K562 (cell line): Measurements from ENCODE around the gene RAD21L1. TPM values are rescaled to one million over a fixed set of nuclear protein-coding genes. Genes with fewer than 3 reads are reported as not detected.
A peak's percentile ranks its signal among the peaks of the same experiment; 100 is the strongest.

Experiments
- ATAC-seq: fragments of 200-7000 bp; cut with Tn5 transposase; 3 replicates; pipeline ENCODE4 v1.9.1; 2020; ENCODE audit warnings: moderate library complexity
- Bru-seq: library from RNA; stranded (reverse); fragments of 400-500 nt; gene quantifications from one replicate; lab custom pipeline; 2021; lab: Mats Ljungman, UMichigan
- BruChase-seq, 2 experiments: library from RNA; stranded (reverse); fragments of 400-500 nt; gene quantifications; one replicate each; lab custom pipeline; 2021; lab: Mats Ljungman, UMichigan
- BruUV-seq: library from RNA; stranded (reverse); fragments of 400-500 nt; replicated peaks from 2 replicates; lab custom pipeline; 2021; lab: Mats Ljungman, UMichigan
- CTCF ChIA-PET: fragments of 300-600 bp; formaldehyde crosslinking; extraction: SDS; loops from one replicate; lab custom pipeline; 2021; ENCODE audit warnings: low intra/inter-chr PET ratio; lab: Yijun Ruan, JAX
- POLR2A ChIA-PET: fragments of 300-600, 350-650 bp; sonication (Branson Sonifier 250); formaldehyde crosslinking; extraction: SDS; loops from one replicate; lab custom pipeline; 2021; ENCODE audit warnings: antibody characterized with exemption, inconsistent platforms; lab: Yijun Ruan, JAX
- DNase-seq, 4 experiments: peaks; one replicate each; pipeline versions ENCODE4 v3.0.0 to v3.0.0-alpha.2; 2011 to 2018; ENCODE audit warnings: low spot score in 3 of 4, mixed read lengths in 3 of 4; ENCODE audit errors: extremely low read depth in 1 of 4
- FAIRE-seq: peaks from 2 replicates; lab custom pipeline; 2011; peaks lifted over from hg19 to GRCh38; lab: Jason Lieb, UNC
- H2AFZ ChIP-seq: 2 replicates; pipeline ENCODE4 v1.6.0; 2011; ENCODE audit warnings: low read depth, low read length, control low read depth, inconsistent platforms
- H3K27ac ChIP-seq: fragments of 200-600 bp; 3 replicates; pipeline ENCODE4 v1.8.0; 2011; ENCODE audit warnings: low read depth, mild to moderate bottlenecking, control low read depth, inconsistent platforms, low read length, moderate library complexity, mixed read lengths; ENCODE audit errors: extremely low read depth
- H3K27me3 ChIP-seq, 2 experiments: fragments of 300-600 bp in 1 of 2; 2 replicates in 1 of 2; 3 replicates in 1 of 2; pipeline versions ENCODE4 v1.6.0 to v1.8.0; 2011; ENCODE audit warnings: inconsistent platforms in 2 of 2, low read length in 2 of 2, mild to moderate bottlenecking in 1 of 2, mixed read lengths in 1 of 2, moderate library complexity in 1 of 2; ENCODE audit not compliant: control insufficient read depth in 2 of 2, insufficient read depth in 2 of 2
- H3K36me3 ChIP-seq: fragments of 300-600 bp; 3 replicates; pipeline ENCODE4 v1.8.0; 2011; ENCODE audit warnings: mild to moderate bottlenecking, low read length, inconsistent platforms; ENCODE audit not compliant: control insufficient read depth, insufficient read depth
- H3K4me1 ChIP-seq, 2 experiments: fragments of 200-600 bp in 1 of 2; replicated peaks in 1 of 2; 2 replicates in 1 of 2; 3 replicates in 1 of 2; pipeline versions ENCODE4 v1.5.1 to v1.8.0; 2011; ENCODE audit warnings: inconsistent platforms in 2 of 2, low read length in 2 of 2, mild to moderate bottlenecking in 1 of 2, mixed read lengths in 1 of 2, moderate library complexity in 1 of 2; ENCODE audit not compliant: control insufficient read depth in 2 of 2, insufficient read depth in 2 of 2
- H3K4me2 ChIP-seq: 2 replicates; pipeline ENCODE4 v1.6.1; 2011; ENCODE audit warnings: low read length, control low read depth, inconsistent platforms, mixed read lengths; ENCODE audit not compliant: insufficient read depth
- H3K4me3 ChIP-seq: fragments of 200-600 bp; sonication (generic), shearing (Covaris generic); 2 replicates; pipeline ENCODE4 v1.5.1; 2016; ENCODE audit warnings: control low read depth, inconsistent platforms
- H3K79me2 ChIP-seq: fragments of 200-600 bp; 3 replicates; pipeline ENCODE4 v1.8.0; 2011; ENCODE audit warnings: low read length, inconsistent platforms; ENCODE audit not compliant: control insufficient read depth, insufficient read depth
- H3K9ac ChIP-seq, 2 experiments: 2 replicates each; pipeline versions ENCODE4 v1.6.0 to v1.6.1; 2011; ENCODE audit warnings: low read depth in 2 of 2, low read length in 2 of 2, control low read depth in 1 of 2, inconsistent platforms in 1 of 2, mild to moderate bottlenecking in 1 of 2, mixed read lengths in 1 of 2; ENCODE audit not compliant: insufficient read depth in 1 of 2
- H3K9me1 ChIP-seq: one replicate; pipeline ENCODE4 v1.6.0; 2011; ENCODE audit warnings: inconsistent platforms, mild to moderate bottlenecking, low read length, moderate library complexity; ENCODE audit not compliant: control insufficient read depth, insufficient read depth
- H3K9me3 ChIP-seq: replicated peaks from 2 replicates; pipeline ENCODE4 v1.5.1; 2011; ENCODE audit warnings: low read depth, low read length, inconsistent platforms; ENCODE audit not compliant: control insufficient read depth, insufficient read depth
- H4K20me1 ChIP-seq: replicated peaks from 2 replicates; pipeline ENCODE4 v1.6.1; 2011; ENCODE audit warnings: low read length, inconsistent platforms, mixed read lengths; ENCODE audit not compliant: control insufficient read depth, insufficient read depth
- L3MBTL2 ChIP-seq: fragments of 450-650 bp; IDR thresholded peaks from 2 replicates; pipeline ENCODE4 v1.6.1; 2016; ENCODE audit warnings: mild to moderate bottlenecking, moderate library complexity
- POLR2G ChIP-seq: fragments of 200-400 bp; formaldehyde crosslinking; IDR thresholded peaks from 2 replicates; pipeline ENCODE4 v1.6.1; 2017; ENCODE audit warnings: low read depth, mild to moderate bottlenecking, antibody characterized with exemption, low read length, moderate library complexity
- SIN3A ChIP-seq, 2 experiments: fragments of 150-350 bp in 1 of 2; IDR thresholded peaks; 2 replicates each; pipeline ENCODE4 v1.6.1; 2011 to 2016; ENCODE audit warnings: borderline replicate concordance in 2 of 2, low read depth in 2 of 2, low read length in 2 of 2, mild to moderate bottlenecking in 2 of 2, moderate library complexity in 2 of 2; ENCODE audit not compliant: control insufficient read depth in 1 of 2
- WGBS: fragments of 100-300 bp; shearing (Covaris generic); methylation state at CpG from one replicate; pipeline ENCODE4 v1.1.6; 2016; ENCODE audit warnings: low coverage, mixed read lengths; ENCODE audit not compliant: insufficient coverage; ENCODE audit errors: missing lambda C conversion rate; 5-methylcytosine and 5-hydroxymethylcytosine counted together
- in situ Hi-C: fragments of 300-500 bp; cut with MboI; formaldehyde crosslinking; loops from 4 replicates; pipeline ENCODE4 v1.15.0; 2018; ENCODE audit warnings: inconsistent platforms, mixed read lengths
- intact Hi-C: fragments of 100-400 bp; cut with micrococcal nuclease; formaldehyde crosslinking; loops from 2 replicates; pipeline ENCODE4 v1.14.2; 2022
- long read RNA-seq, 3 experiments: library from polyadenylated mRNA in 2 of 3; library from RNA in 1 of 3; unstranded in 2 of 3; stranded (forward) in 1 of 3; transcript quantifications; one replicate each; pipeline ENCODE4 v2.0.0, GENCODE V29; 2019 to 2022
- polyA minus RNA-seq, 3 experiments: library from RNA; depleted of rRNA, polyadenylated mRNA; stranded (reverse); fragments of >200 nt; gene quantifications; 2 replicates each; pipeline ENCODE4 v1.2.3, GENCODE V29; 2011
- polyA plus RNA-seq, 8 experiments: library from polyadenylated mRNA; depleted of rRNA in 4 of 8; stranded (reverse) in 5 of 8; unstranded in 3 of 8; fragments of >200 nt; fragmentation: Nextera tagmentation in 2 of 8; fragmentation: Illumina TruSeq in 1 of 8; extraction: Ambion mirVana in 2 of 8; extraction: Trizol in 1 of 8; gene quantifications; 2 replicates each; pipeline versions ENCODE4 v1.2.1 to v1.2.3, GENCODE V29; 2011 to 2014; ENCODE audit warnings: inconsistent platforms in 1 of 8, missing spikeins in 1 of 8
- total RNA-seq, 7 experiments: library from RNA; depleted of rRNA in 6 of 7; stranded (reverse); fragments of >200 nt in 6 of 7; fragmentation: Illumina TruSeq in 2 of 7; extraction: Trizol in 2 of 7; gene quantifications; 2 replicates each; pipeline versions ENCODE4 v1.2.1 to v1.2.3, GENCODE V29; 2011 to 2021; ENCODE audit warnings: low replicate concordance in 1 of 7

Gene RAD21L1
- total RNA-seq (2011; cell fraction: chromatin; rRNA removed; ENCODE audit: low replicate concordance), result 1.6 and 7.8 TPM in 2 replicates
- total RNA-seq (2011; cell fraction: nucleolus; rRNA removed), result 1.5 and 2.0 TPM in 2 replicates
- 3.7 and 4.1 TPM in 2 replicates for total RNA-seq (2011; cell fraction: nucleoplasm; rRNA removed)
- total RNA-seq (2014; rRNA removed) (0.45 TPM in 2 replicates), total RNA-seq (2014; rRNA removed; fragmentation: Illumina TruSeq; extraction: Trizol) (0.44 and 1.1 TPM in 2 replicates), total RNA-seq (2015; rRNA removed; fragmentation: Illumina TruSeq; extraction: Trizol) (0.23 and 0.29 TPM in 2 replicates), total RNA-seq (2021) (1.3 and 1.7 TPM in 2 replicates), polyA plus RNA-seq (2011; rRNA removed) (1.4 and 1.7 TPM in 2 replicates), polyA plus RNA-seq (2014; fragmentation: Illumina TruSeq; extraction: Trizol) (0.65 and 0.69 TPM in 2 replicates), polyA plus RNA-seq (2014; fragmentation: Nextera tagmentation; extraction: Ambion mirVana) (under 1 TPM in 1 of 2 experiments, not detected in 1; 0.17 TPM), polyA plus RNA-seq (2014; rRNA removed) (0.24 and 0.42 TPM in 2 replicates), polyA minus RNA-seq (2011; rRNA and poly(A)+ RNA removed) (2.1 and 2.6 TPM in 2 replicates), Bru-seq, nascent RNA (percentile 52 among the genes with signal in this experiment), BruChase-seq, experiment 1, labeled RNA remaining after a 2-hour chase (percentile 51 among the genes with signal in this experiment), BruChase-seq, experiment 2, labeled RNA remaining after a 6-hour chase (percentile 50 among the genes with signal in this experiment)
- polyA plus RNA-seq (2011; cell fraction: cytosol; rRNA removed), result 0.03 and 0.24 TPM in 2 replicates
- polyA plus RNA-seq (2011; cell fraction: nucleus; rRNA removed), result 0.82 and 1.4 TPM in 2 replicates
- polyA plus RNA-seq (2012), result 0.42 and 0.53 TPM in 2 replicates
- 0.86 and 1.2 TPM in 2 replicates for polyA minus RNA-seq (2011; cell fraction: cytosol; rRNA and poly(A)+ RNA removed)
- polyA minus RNA-seq (2011; cell fraction: nucleus; rRNA and poly(A)+ RNA removed), result 2.0 and 3.7 TPM in 2 replicates
- long read RNA-seq, experiment 1, partial matches to known transcripts, result 0 of 5 reads
- long read RNA-seq, experiment 1, other reads (novel, unspliced or antisense), result 5 of 5 reads
- long read RNA-seq, experiment 2, partial matches to known transcripts, result 0 of 1 reads
- long read RNA-seq, experiment 2, other reads (novel, unspliced or antisense), result 1 of 1 reads
- long read RNA-seq, experiment 3, partial matches to known transcripts, result 0 of 1 reads
- long read RNA-seq, experiment 3, other reads (novel, unspliced or antisense), result 1 of 1 reads

- no TSS peak for BruUV-seq
- H3K27ac ChIP-seq, result peak within 1 kb of the TSS; percentile 79
- peak; percentile 83 for TF ChIP-seq POLR2G
- TF ChIP-seq L3MBTL2, result peak; percentile 48; the same call in 1 of the 2 replicates
- TF ChIP-seq SIN3A (IDR thresholded peaks at IDR 0.05; ENCODE audit: borderline replicate concordance in 2 of 2, control insufficient read depth in 1 of 2, low read depth in 2 of 2, low read length in 2 of 2), result 0 out of 4 replicates have a peak, but pooled peaks of 1 of the 2 experiments have one; percentile 29
Observed at GRCh38 chr20:1225783-1226654, at the start of gene RAD21L1. Gene RAD21L1, plus strand, starts transcription at chr20:1226044. Its CDS starts 2,410 bp downstream, at chr20:1228454.

More at GRCh38 chr20:1225783-1226654, at the start of gene RAD21L1:
- Histone ChIP-seq H3K4me3 (peak within 1 kb of the TSS; percentile 83), H3K36me3 (no peaks in the 10 kb centered on the region), H3K4me2 (peak within 1 kb of the TSS; percentile 86), H3K9ac (peak within 1 kb of the TSS; percentile 82 to 97), H2AFZ (peak within 1 kb of the TSS; percentile 77), H3K4me1 (peaks cover 0 to 18% of the 10 kb centered on the region in 2 experiments; a peak in 4 of 5 replicates), H3K9me3 (no peaks in the 10 kb centered on the region), H4K20me1 (no peaks in the 10 kb centered on the region), H3K79me2 (peaks cover 3% of the 10 kb centered on the region; the same call in 1 of the 3 replicates), H3K27me3 (no peaks in the 10 kb centered on the region), H3K9me1 (no peaks in the 10 kb centered on the region)
- WGBS, result 0% methylated on average over 8 of the region's 88 CpGs
- FAIRE-seq (no peak), ATAC-seq (peak; percentile 87), DNase-seq (peak in 3 of 4 experiments; percentile 64 to 98 (median 97))
- intact Hi-C loops, result no loop called here
- CTCF ChIA-PET, result interaction anchor here (0.7 to 1.2 kb wide), 2 partner anchors 274 to 277 kb away, joined by 3 read pairs; no protein-coding TSS in a partner anchor
- POLR2A ChIA-PET, result interaction anchor here (0.6 to 0.7 kb wide), 2 partner anchors 101 to 896 kb away, joined by 3 read pairs; no protein-coding TSS in a partner anchor
- in situ Hi-C loops, result no loop called here
